ENCODE results near the gene MYMK. TPM values are rescaled to one million over a fixed set of nuclear protein-coding genes. Genes with fewer than 3 reads are reported as not detected.
A peak's percentile ranks its signal among the peaks of the same experiment; 100 is the strongest.

MYMK gene
- total and polyA plus RNA-seq, 2 of the 13 experiments (the other 11 are each of a cell fraction or from before 2014, with no cell fraction given): not detected

DNA sequence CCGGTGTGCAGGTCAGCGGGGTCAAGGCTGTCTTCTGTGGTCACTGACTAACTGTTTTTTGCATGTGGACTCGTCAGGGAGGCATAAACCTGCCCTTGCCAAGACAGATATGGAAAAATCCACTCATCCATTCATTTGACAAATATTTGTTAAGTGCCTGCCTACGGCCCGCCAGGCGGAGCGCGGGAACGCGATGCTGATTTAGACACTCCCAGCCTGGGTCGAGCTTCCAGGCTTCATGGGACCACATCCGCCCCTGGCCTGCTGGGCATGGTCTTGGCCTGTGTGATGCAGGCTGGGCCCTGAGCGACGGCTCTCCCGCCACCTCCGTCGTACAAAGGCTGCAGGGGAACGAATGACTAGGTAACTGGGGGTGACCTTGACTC lies 18.1 kb downstream of the MYMK start (continued):
- TF ChIP-seq, protein P1, sequence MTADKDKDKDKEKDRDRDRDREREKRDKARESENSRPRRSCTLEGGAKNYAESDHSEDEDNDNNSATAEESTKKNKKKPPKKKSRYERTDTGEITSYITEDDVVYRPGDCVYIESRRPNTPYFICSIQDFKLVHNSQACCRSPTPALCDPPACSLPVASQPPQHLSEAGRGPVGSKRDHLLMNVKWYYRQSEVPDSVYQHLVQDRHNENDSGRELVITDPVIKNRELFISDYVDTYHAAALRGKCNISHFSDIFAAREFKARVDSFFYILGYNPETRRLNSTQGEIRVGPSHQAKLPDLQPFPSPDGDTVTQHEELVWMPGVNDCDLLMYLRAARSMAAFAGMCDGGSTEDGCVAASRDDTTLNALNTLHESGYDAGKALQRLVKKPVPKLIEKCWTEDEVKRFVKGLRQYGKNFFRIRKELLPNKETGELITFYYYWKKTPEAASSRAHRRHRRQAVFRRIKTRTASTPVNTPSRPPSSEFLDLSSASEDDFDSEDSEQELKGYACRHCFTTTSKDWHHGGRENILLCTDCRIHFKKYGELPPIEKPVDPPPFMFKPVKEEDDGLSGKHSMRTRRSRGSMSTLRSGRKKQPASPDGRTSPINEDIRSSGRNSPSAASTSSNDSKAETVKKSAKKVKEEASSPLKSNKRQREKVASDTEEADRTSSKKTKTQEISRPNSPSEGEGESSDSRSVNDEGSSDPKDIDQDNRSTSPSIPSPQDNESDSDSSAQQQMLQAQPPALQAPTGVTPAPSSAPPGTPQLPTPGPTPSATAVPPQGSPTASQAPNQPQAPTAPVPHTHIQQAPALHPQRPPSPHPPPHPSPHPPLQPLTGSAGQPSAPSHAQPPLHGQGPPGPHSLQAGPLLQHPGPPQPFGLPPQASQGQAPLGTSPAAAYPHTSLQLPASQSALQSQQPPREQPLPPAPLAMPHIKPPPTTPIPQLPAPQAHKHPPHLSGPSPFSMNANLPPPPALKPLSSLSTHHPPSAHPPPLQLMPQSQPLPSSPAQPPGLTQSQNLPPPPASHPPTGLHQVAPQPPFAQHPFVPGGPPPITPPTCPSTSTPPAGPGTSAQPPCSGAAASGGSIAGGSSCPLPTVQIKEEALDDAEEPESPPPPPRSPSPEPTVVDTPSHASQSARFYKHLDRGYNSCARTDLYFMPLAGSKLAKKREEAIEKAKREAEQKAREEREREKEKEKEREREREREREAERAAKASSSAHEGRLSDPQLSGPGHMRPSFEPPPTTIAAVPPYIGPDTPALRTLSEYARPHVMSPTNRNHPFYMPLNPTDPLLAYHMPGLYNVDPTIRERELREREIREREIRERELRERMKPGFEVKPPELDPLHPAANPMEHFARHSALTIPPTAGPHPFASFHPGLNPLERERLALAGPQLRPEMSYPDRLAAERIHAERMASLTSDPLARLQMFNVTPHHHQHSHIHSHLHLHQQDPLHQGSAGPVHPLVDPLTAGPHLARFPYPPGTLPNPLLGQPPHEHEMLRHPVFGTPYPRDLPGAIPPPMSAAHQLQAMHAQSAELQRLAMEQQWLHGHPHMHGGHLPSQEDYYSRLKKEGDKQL (CRISPR knock-in tag; IDR thresholded peaks at IDR 0.05; ENCODE audit: low read depth): 0 out of 2 replicates have a peak, but pooled peaks have one; percentile 76
- TF ChIP-seq GABPB1 (CRISPR knock-in tag; IDR thresholded peaks at IDR 0.05) (peak; percentile 70), POLR2G (IDR thresholded peaks at IDR 0.05; ENCODE audit: low read depth, low read length) (0 out of 2 replicates have a peak, but pooled peaks have one; percentile 34), ATRX (CRISPR knock-in tag; IDR thresholded peaks at IDR 0.05; ENCODE audit: borderline replicate concordance) (no peak), MEIS1 (CRISPR knock-in tag; IDR thresholded peaks at IDR 0.05; ENCODE audit: borderline replicate concordance) (peak; percentile 62; the same call in 1 of the 2 replicates), FOSL2 (CRISPR knock-in tag; IDR thresholded peaks at IDR 0.05) (peak; percentile 86), NFIC (IDR thresholded peaks at IDR 0.05; ENCODE audit: low read length) (no peak), NR2F1 (CRISPR knock-in tag; IDR thresholded peaks at IDR 0.05) (peak; percentile 95 to 97)
- TF ChIP-seq, protein P2, sequence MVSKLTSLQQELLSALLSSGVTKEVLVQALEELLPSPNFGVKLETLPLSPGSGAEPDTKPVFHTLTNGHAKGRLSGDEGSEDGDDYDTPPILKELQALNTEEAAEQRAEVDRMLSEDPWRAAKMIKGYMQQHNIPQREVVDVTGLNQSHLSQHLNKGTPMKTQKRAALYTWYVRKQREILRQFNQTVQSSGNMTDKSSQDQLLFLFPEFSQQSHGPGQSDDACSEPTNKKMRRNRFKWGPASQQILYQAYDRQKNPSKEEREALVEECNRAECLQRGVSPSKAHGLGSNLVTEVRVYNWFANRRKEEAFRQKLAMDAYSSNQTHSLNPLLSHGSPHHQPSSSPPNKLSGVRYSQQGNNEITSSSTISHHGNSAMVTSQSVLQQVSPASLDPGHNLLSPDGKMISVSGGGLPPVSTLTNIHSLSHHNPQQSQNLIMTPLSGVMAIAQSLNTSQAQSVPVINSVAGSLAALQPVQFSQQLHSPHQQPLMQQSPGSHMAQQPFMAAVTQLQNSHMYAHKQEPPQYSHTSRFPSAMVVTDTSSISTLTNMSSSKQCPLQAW (CRISPR knock-in tag; IDR thresholded peaks at IDR 0.05): peak; percentile 79
- TF ChIP-seq, protein P3, sequence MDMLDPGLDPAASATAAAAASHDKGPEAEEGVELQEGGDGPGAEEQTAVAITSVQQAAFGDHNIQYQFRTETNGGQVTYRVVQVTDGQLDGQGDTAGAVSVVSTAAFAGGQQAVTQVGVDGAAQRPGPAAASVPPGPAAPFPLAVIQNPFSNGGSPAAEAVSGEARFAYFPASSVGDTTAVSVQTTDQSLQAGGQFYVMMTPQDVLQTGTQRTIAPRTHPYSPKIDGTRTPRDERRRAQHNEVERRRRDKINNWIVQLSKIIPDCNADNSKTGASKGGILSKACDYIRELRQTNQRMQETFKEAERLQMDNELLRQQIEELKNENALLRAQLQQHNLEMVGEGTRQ (IDR thresholded peaks at IDR 0.05; ENCODE audit: low read depth, low read length): no peak
- TF ChIP-seq, protein P3 (CRISPR knock-in tag; IDR thresholded peaks at IDR 0.05; ENCODE audit: borderline replicate concordance): peak; percentile 62; the same call in 1 of the 2 replicates
- TF ChIP-seq, protein P4, sequence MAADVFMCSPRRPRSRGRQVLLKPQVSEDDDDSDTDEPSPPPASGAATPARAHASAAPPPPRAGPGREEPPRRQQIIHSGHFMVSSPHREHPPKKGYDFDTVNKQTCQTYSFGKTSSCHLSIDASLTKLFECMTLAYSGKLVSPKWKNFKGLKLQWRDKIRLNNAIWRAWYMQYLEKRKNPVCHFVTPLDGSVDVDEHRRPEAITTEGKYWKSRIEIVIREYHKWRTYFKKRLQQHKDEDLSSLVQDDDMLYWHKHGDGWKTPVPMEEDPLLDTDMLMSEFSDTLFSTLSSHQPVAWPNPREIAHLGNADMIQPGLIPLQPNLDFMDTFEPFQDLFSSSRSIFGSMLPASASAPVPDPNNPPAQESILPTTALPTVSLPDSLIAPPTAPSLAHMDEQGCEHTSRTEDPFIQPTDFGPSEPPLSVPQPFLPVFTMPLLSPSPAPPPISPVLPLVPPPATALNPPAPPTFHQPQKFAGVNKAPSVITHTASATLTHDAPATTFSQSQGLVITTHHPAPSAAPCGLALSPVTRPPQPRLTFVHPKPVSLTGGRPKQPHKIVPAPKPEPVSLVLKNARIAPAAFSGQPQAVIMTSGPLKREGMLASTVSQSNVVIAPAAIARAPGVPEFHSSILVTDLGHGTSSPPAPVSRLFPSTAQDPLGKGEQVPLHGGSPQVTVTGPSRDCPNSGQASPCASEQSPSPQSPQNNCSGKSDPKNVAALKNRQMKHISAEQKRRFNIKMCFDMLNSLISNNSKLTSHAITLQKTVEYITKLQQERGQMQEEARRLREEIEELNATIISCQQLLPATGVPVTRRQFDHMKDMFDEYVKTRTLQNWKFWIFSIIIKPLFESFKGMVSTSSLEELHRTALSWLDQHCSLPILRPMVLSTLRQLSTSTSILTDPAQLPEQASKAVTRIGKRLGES (CRISPR knock-in tag; IDR thresholded peaks at IDR 0.05; ENCODE audit: borderline replicate concordance): 0 out of 2 replicates have a peak, but pooled peaks have one; percentile 49
